Stimulated activated naive CD8-positive, alpha-beta T cell treated with anti-CD3 and anti-CD28 coated beads, Interleukin-15, amount 100 ng/mL, for 72 hours (primary cell): ENCODE measurements around the gene WDSUB1.

Experiments
- ATAC-seq: fragments of 150-1000 bp; cut with Tn5 transposase; 2 replicates; pipeline ENCODE4 v1.10.0; 2021; ENCODE audit warnings: mild to moderate bottlenecking, moderate library complexity
- DNase-seq, 2 donors: peaks; one replicate each; pipeline ENCODE4 v3.0.0; 2021 to 2022
- H3K27ac Mint-ChIP-seq, 2 donors: one replicate each; pipeline ENCODE4 v1.8.0; 2022; ENCODE audit warnings: mild to moderate bottlenecking in 2 of 2, mixed read lengths in 2 of 2, moderate library complexity in 2 of 2
- H3K27me3 Mint-ChIP-seq: one replicate; pipeline ENCODE4 v1.8.0; 2022; ENCODE audit warnings: mixed read lengths
- H3K4me1 Mint-ChIP-seq: one replicate; pipeline ENCODE4 v1.8.0; 2022; ENCODE audit warnings: mild to moderate bottlenecking, mixed read lengths
- H3K4me3 Mint-ChIP-seq, 2 donors: one replicate each; pipeline ENCODE4 v1.8.0; 2022; ENCODE audit warnings: mild to moderate bottlenecking in 2 of 2, mixed read lengths in 2 of 2, moderate library complexity in 1 of 2
- H3K9me3 Mint-ChIP-seq, 2 donors: one replicate each; pipeline ENCODE4 v1.8.0; 2022; ENCODE audit warnings: mixed read lengths in 2 of 2

Gene WDSUB1

GRCh38 chr2:159281002-159281401 is 5.5 kb downstream of the WDSUB1 start:
- H3K9me3 Mint-ChIP-seq: no peaks in the 10 kb centered on the region
- no peak overlapping the region for H3K4me3 Mint-ChIP-seq
- DNase-seq (no peak), ATAC-seq (no peak)
- peaks cover 15% of the 10 kb centered on the region for H3K4me1 Mint-ChIP-seq
- H3K27me3 Mint-ChIP-seq: no peaks in the 10 kb centered on the region
- H3K27ac Mint-ChIP-seq: no peak overlapping the region

- no peaks in the 10 kb centered on the region for H3K9me3 Mint-ChIP-seq
These were observed 6.8 kb downstream of the WDSUB1 start for GRCh38 chr2:159279700-159280099.

GRCh38 chr2:159275111-159275510 is 11.4 kb downstream of the WDSUB1 start:
- H3K9me3 Mint-ChIP-seq: no peaks in the 10 kb centered on the region
- ATAC-seq (no peak), DNase-seq (no peak)
- H3K4me1 Mint-ChIP-seq: peaks cover 7% of the 10 kb centered on the region
- no peak overlapping the region for H3K27ac Mint-ChIP-seq
- no peaks in the 10 kb centered on the region for H3K27me3 Mint-ChIP-seq
- H3K4me3 Mint-ChIP-seq: no peak overlapping the region

More at GRCh38 chr2:159279700-159280099, 6.8 kb downstream of the WDSUB1 start:
- DNase-seq (no peak), ATAC-seq (no peak)
- H3K4me1 Mint-ChIP-seq: peaks cover 8% of the 10 kb centered on the region
- no peak overlapping the region for H3K27ac Mint-ChIP-seq
- no peak overlapping the region for H3K4me3 Mint-ChIP-seq
- no peaks in the 10 kb centered on the region for H3K27me3 Mint-ChIP-seq

- DNase-seq (no peak), ATAC-seq (no peak)
- no peaks in the 10 kb centered on the region for H3K9me3 Mint-ChIP-seq
- no peak overlapping the region for H3K27ac Mint-ChIP-seq
- no peak overlapping the region for H3K4me3 Mint-ChIP-seq
- H3K27me3 Mint-ChIP-seq: no peaks in the 10 kb centered on the region
- H3K4me1 Mint-ChIP-seq: peaks cover 15% of the 10 kb centered on the region
These were observed 14.3 kb downstream of the WDSUB1 start for GRCh38 chr2:159272156-159272555.

GRCh38 chr2:159270744-159271379 is 15.6 kb downstream of the WDSUB1 start:
- no peak for DNase-seq
- H3K4me1 Mint-ChIP-seq: peaks cover 15% of the 10 kb centered on the region
- no peaks in the 10 kb centered on the region for H3K9me3 Mint-ChIP-seq
- H3K27me3 Mint-ChIP-seq: no peaks in the 10 kb centered on the region
- no peak for ATAC-seq
- H3K27ac Mint-ChIP-seq: no peak overlapping the region
- H3K4me3 Mint-ChIP-seq: no peak overlapping the region

- H3K27me3 Mint-ChIP-seq: no peaks in the 10 kb centered on the region
- DNase-seq: no peak
- H3K9me3 Mint-ChIP-seq: no peaks in the 10 kb centered on the region
- no peak overlapping the region for H3K4me3 Mint-ChIP-seq
- ATAC-seq: no peak
- H3K27ac Mint-ChIP-seq: no peak overlapping the region
- H3K4me1 Mint-ChIP-seq: peaks cover 8% of the 10 kb centered on the region
These were observed 18.6 kb downstream of the WDSUB1 start for GRCh38 chr2:159267921-159268320.

GRCh38 chr2:159266554-159266953 is 19.9 kb downstream of the WDSUB1 start:
- Mint-ChIP-seq H3K27me3 (no peaks in the 10 kb centered on the region), H3K27ac (no peak overlapping the region), H3K4me1 (peaks cover 8% of the 10 kb centered on the region), H3K9me3 (no peaks in the 10 kb centered on the region), H3K4me3 (no peak overlapping the region)
- ATAC-seq (peak; percentile 52), DNase-seq (no peak)

- no peak for ATAC-seq
- no peak for DNase-seq
- no peaks in the 10 kb centered on the region for H3K9me3 Mint-ChIP-seq
- peaks cover 8% of the 10 kb centered on the region for H3K4me1 Mint-ChIP-seq
- H3K27me3 Mint-ChIP-seq: no peaks in the 10 kb centered on the region
- no peak overlapping the region for H3K27ac Mint-ChIP-seq
- H3K4me3 Mint-ChIP-seq: no peak overlapping the region
These were observed 21.3 kb downstream of the WDSUB1 start for GRCh38 chr2:159265171-159265576.

- DNase-seq: no peak
- no peak overlapping the region for H3K27ac Mint-ChIP-seq
- no peaks in the 10 kb centered on the region for H3K9me3 Mint-ChIP-seq
- H3K27me3 Mint-ChIP-seq: no peaks in the 10 kb centered on the region
- no peak overlapping the region for H3K4me3 Mint-ChIP-seq
- ATAC-seq: no peak
- H3K4me1 Mint-ChIP-seq: no peaks in the 10 kb centered on the region
These were observed 23.6 kb downstream of the WDSUB1 start for GRCh38 chr2:159262904-159263303.

GRCh38 chr2:159262226-159262625 is 24.3 kb downstream of the WDSUB1 start:
- Mint-ChIP-seq H3K9me3 (no peaks in the 10 kb centered on the region), H3K4me3 (no peak overlapping the region), H3K27me3 (no peaks in the 10 kb centered on the region), H3K4me1 (no peaks in the 10 kb centered on the region), H3K27ac (no peak overlapping the region)
- DNase-seq (no peak), ATAC-seq (no peak)

- H3K4me1 Mint-ChIP-seq: no peaks in the 10 kb centered on the region
- ATAC-seq (no peak), DNase-seq (no peak)
- no peaks in the 10 kb centered on the region for H3K27me3 Mint-ChIP-seq
- no peaks in the 10 kb centered on the region for H3K9me3 Mint-ChIP-seq
- no peak overlapping the region for H3K4me3 Mint-ChIP-seq
- H3K27ac Mint-ChIP-seq: no peak overlapping the region
These were observed 30.3 kb downstream of the WDSUB1 start for GRCh38 chr2:159256159-159256558.

- Mint-ChIP-seq H3K4me3 (no peak overlapping the region), H3K4me1 (peaks cover 11% of the 10 kb centered on the region), H3K27me3 (no peaks in the 10 kb centered on the region), H3K9me3 (no peaks in the 10 kb centered on the region), H3K27ac (no peak overlapping the region)
- DNase-seq (no peak), ATAC-seq (no peak)
These were observed 33.6 kb downstream of the WDSUB1 start for GRCh38 chr2:159252905-159253304.

- Mint-ChIP-seq H3K27me3 (no peaks in the 10 kb centered on the region), H3K9me3 (no peaks in the 10 kb centered on the region), H3K27ac (no peak overlapping the region), H3K4me1 (peaks cover 11% of the 10 kb centered on the region), H3K4me3 (no peak overlapping the region)
- ATAC-seq (no peak), DNase-seq (no peak)
These were observed 35.0 kb downstream of the WDSUB1 start for GRCh38 chr2:159251296-159252173.

GRCh38 chr2:159249990-159250715 is 36.4 kb downstream of the WDSUB1 start:
- Mint-ChIP-seq H3K27ac (peak overlapping the region in 1 of 2 donors; percentile 19), H3K4me1 (peaks cover 11% of the 10 kb centered on the region), H3K27me3 (no peaks in the 10 kb centered on the region), H3K4me3 (no peak overlapping the region), H3K9me3 (no peaks in the 10 kb centered on the region)
- no peak for DNase-seq
- peak; percentile 53 for ATAC-seq

- Mint-ChIP-seq H3K27me3 (no peaks in the 10 kb centered on the region), H3K27ac (no peak overlapping the region), H3K4me3 (no peak overlapping the region), H3K4me1 (peaks cover 11% of the 10 kb centered on the region), H3K9me3 (no peaks in the 10 kb centered on the region)
- no peak for ATAC-seq
- no peak for DNase-seq
These were observed 40.0 kb downstream of the WDSUB1 start for GRCh38 chr2:159246325-159246988.
